HFFc6 (cell line): ENCODE results near the gene MYZAP. TPM values are rescaled to one million over a fixed set of nuclear protein-coding genes. Genes with fewer than 3 reads are reported as not detected.
A peak's percentile ranks its signal among the peaks of the same experiment; 100 is the strongest.

ENCODE experiments used
- DNase-seq: peaks from one replicate; pipeline ENCODE4 v3.0.0-alpha.2; 2018
- H3K27ac Mint-ChIP-seq: 2 replicates; pipeline ENCODE4 v1.8.0; 2020; ENCODE audit warnings: mild to moderate bottlenecking, mixed read lengths
- H3K27me3 Mint-ChIP-seq: 2 replicates; pipeline ENCODE4 v1.8.0; 2021; ENCODE audit warnings: mild to moderate bottlenecking, moderate library complexity, mixed read lengths; ENCODE audit not compliant: insufficient read depth
- H3K36me3 Mint-ChIP-seq: 2 replicates; pipeline ENCODE4 v1.8.0; 2021; ENCODE audit warnings: low read depth, mixed read lengths
- H3K4me1 Mint-ChIP-seq: 2 replicates; pipeline ENCODE4 v1.8.0; 2020; ENCODE audit warnings: low read depth, mixed read lengths
- H3K4me3 Mint-ChIP-seq: 2 replicates; pipeline ENCODE4 v1.8.0; 2020; ENCODE audit warnings: mild to moderate bottlenecking, moderate library complexity, mixed read lengths
- H3K9me3 Mint-ChIP-seq: 2 replicates; pipeline ENCODE4 v1.8.0; 2020; ENCODE audit warnings: mild to moderate bottlenecking, mixed read lengths
- CTCF ChIP-seq: fragments of 200-600 bp; sonication (generic); IDR thresholded peaks from 2 replicates; pipeline ENCODE4 v1.5.0; 2021; ENCODE audit warnings: antibody characterized with exemption, mild to moderate bottlenecking
- total RNA-seq, 6 experiments: library from RNA; stranded (reverse); fragmentation: NEBNext Ultra II Directional; extraction: Animal tissue kit (Norgen Biotek cat#: 25700); gene quantifications; 2 replicates in 1 of 6; 3 replicates in 5 of 6; pipeline ENCODE4 v1.2.3, GENCODE V29; 2021

MYZAP gene
- total RNA-seq, 6 experiments from 2014 or later = 0.12 TPM; not detected in 5

GRCh38 chr15:57562196-57562769 is 29.4 kb upstream of the MYZAP start:
- no peak for TF ChIP-seq CTCF
- Mint-ChIP-seq H3K36me3 (no peaks in the 10 kb centered on the region), H3K4me3 (no peak overlapping the region), H3K9me3 (no peaks in the 10 kb centered on the region), H3K27ac (no peak overlapping the region; the same call in 1 of the 2 replicates), H3K27me3 (peaks cover 3% of the 10 kb centered on the region), H3K4me1 (peaks cover 33% of the 10 kb centered on the region)
- DNase-seq = no peak

- DNase-seq = no peak
- H3K9me3 Mint-ChIP-seq = no peaks in the 10 kb centered on the region
- H3K4me1 Mint-ChIP-seq = peaks cover 33% of the 10 kb centered on the region
- TF ChIP-seq CTCF = no peak
- H3K36me3 Mint-ChIP-seq = no peaks in the 10 kb centered on the region
- no peak overlapping the region for H3K27ac Mint-ChIP-seq
- peaks cover 3% of the 10 kb centered on the region for H3K27me3 Mint-ChIP-seq
- H3K4me3 Mint-ChIP-seq = no peak overlapping the region
These were observed 28.3 kb upstream of the MYZAP start for GRCh38 chr15:57563416-57563815.

- Mint-ChIP-seq H3K27me3 (peaks cover 5% of the 10 kb centered on the region), H3K4me3 (no peak overlapping the region), H3K27ac (no peak overlapping the region), H3K9me3 (no peaks in the 10 kb centered on the region), H3K36me3 (no peaks in the 10 kb centered on the region), H3K4me1 (peaks cover 30% of the 10 kb centered on the region)
- DNase-seq = no peak
- no peak for TF ChIP-seq CTCF
These were observed 26.4 kb upstream of the MYZAP start for GRCh38 chr15:57565311-57565710.

- H3K4me1 Mint-ChIP-seq = peaks cover 32% of the 10 kb centered on the region
- no peak overlapping the region for H3K4me3 Mint-ChIP-seq
- H3K36me3 Mint-ChIP-seq = no peaks in the 10 kb centered on the region
- H3K27me3 Mint-ChIP-seq = peaks cover 5% of the 10 kb centered on the region
- H3K27ac Mint-ChIP-seq = peak overlapping the region; percentile 17; the same call in 1 of the 2 replicates
- H3K9me3 Mint-ChIP-seq = no peaks in the 10 kb centered on the region
- no peak for TF ChIP-seq CTCF
- peak; percentile 56 for DNase-seq
These were observed 24.9 kb upstream of the MYZAP start for GRCh38 chr15:57566834-57567233.

- H3K27ac Mint-ChIP-seq = no peak overlapping the region
- H3K27me3 Mint-ChIP-seq = peaks cover 4% of the 10 kb centered on the region
- no peak overlapping the region for H3K4me3 Mint-ChIP-seq
- peaks cover 39% of the 10 kb centered on the region for H3K4me1 Mint-ChIP-seq
- no peaks in the 10 kb centered on the region for H3K9me3 Mint-ChIP-seq
- no peaks in the 10 kb centered on the region for H3K36me3 Mint-ChIP-seq
- DNase-seq = no peak
- TF ChIP-seq CTCF = no peak
These were observed 23.8 kb upstream of the MYZAP start for GRCh38 chr15:57567891-57568290.
